ENCODE measurements around the gene TRMT10A. TPM values are rescaled to one million over a fixed set of nuclear protein-coding genes. Genes with fewer than 3 reads are reported as not detected.

The TRMT10A gene
- total RNA-seq, 2 donors from 2014 or later: 2.4 to 3.4 TPM

Other genes starting within 250 kb of the TRMT10A start
- 100 to 1,000 TPM; 201 to 523 TPM for gene ADH1B, start 242.6 kb downstream of the TRMT10A start, total RNA-seq
- gene ADH1C, start 211.3 kb downstream of the TRMT10A start, total RNA-seq: 1 to 10 TPM; 6.7 to 9.9 TPM
- gene ADH7, start 128.7 kb downstream of the TRMT10A start, total RNA-seq: not detected
- gene C4orf17, start 53.0 kb downstream of the TRMT10A start, total RNA-seq: not detected
- under 1 TPM; 0.59 to 0.71 TPM for gene MTTP, start 10.8 kb upstream of the TRMT10A start, total RNA-seq
- gene C4orf54, start 93.8 kb upstream of the TRMT10A start, total RNA-seq: 1 to 10 TPM; 1.7 to 3.2 TPM